ENCODE measurements around the gene EHMT1. TPM values are rescaled to one million over a fixed set of nuclear protein-coding genes. Genes with fewer than 3 reads are reported as not detected.
"Not testable (repeated sequence)": the region's sequence is repeated elsewhere in the genome, so short reads cannot be mapped to it uniquely, and the experiment has no call there.

The EHMT1 gene
- total RNA-seq, 1 donor = 43.6 TPM

GRCh38 chr9:137880976-137881530 is 262.2 kb downstream of the EHMT1 start:
- no peak for DNase-seq (ENCODE audit: low read depth)
- no peak for TF ChIP-seq CTCF (IDR thresholded peaks at IDR 0.05; ENCODE audit: insufficient read depth, low read depth, low read length)

GRCh38 chr9:137881591-137882505 is 263.0 kb downstream of the EHMT1 start:
- TF ChIP-seq CTCF (IDR thresholded peaks at IDR 0.05; ENCODE audit: insufficient read depth, low read depth, low read length) = no peak
- H3K4me3 ChIP-seq (ENCODE audit: low read depth, low read length) = no peak overlapping the region
- DNase-seq (ENCODE audit: low read depth) = no peak

More at GRCh38 chr9:137880976-137881530, 262.2 kb downstream of the EHMT1 start:
- no peak overlapping the region for H3K4me3 ChIP-seq (ENCODE audit: low read depth, low read length)

GRCh38 chr9:137882506-137882821 is 263.7 kb downstream of the EHMT1 start:
- H3K4me3 ChIP-seq (ENCODE audit: low read depth, low read length) = no peak overlapping the region
- no peak for TF ChIP-seq CTCF (IDR thresholded peaks at IDR 0.05; ENCODE audit: insufficient read depth, low read depth, low read length)
- DNase-seq (ENCODE audit: low read depth) = no peak

- not testable (repeated sequence) for DNase-seq (ENCODE audit: low read depth); H3K4me3 ChIP-seq (ENCODE audit: low read depth, low read length)
These were observed 265.2 kb downstream of the EHMT1 start for GRCh38 chr9:137883977-137884376.

GRCh38 chr9:137884547-137884946 is 265.7 kb downstream of the EHMT1 start:
- not testable (repeated sequence) for DNase-seq (ENCODE audit: low read depth); H3K4me3 ChIP-seq (ENCODE audit: low read depth, low read length)

GRCh38 chr9:137885121-137885520 is 266.3 kb downstream of the EHMT1 start:
- not testable (repeated sequence) for DNase-seq (ENCODE audit: low read depth)

More at GRCh38 chr9:137885121-137885520, 266.3 kb downstream of the EHMT1 start:
- H3K4me3 ChIP-seq (ENCODE audit: low read depth, low read length) = not testable (repeated sequence)

Small RNA genes within 50 kb of the gene (small RNA-seq; reads per million reads assigned to genes)
- gene MIR602 = not detected
- not detected for gene RF00017

Other genes with a start within 250 kb of the EHMT1 start
- gene EXD3, start 195.8 kb upstream of the EHMT1 start, total RNA-seq = 7.3 and 8.1 TPM in 2 replicates
- 0.32 TPM in 1 of 2 replicates, not detected in the other for gene NOXA1, start 195.6 kb upstream of the EHMT1 start, total RNA-seq
- gene ENTPD8, start 177.6 kb upstream of the EHMT1 start, total RNA-seq = under 0.01 TPM in 1 of 2 replicates, not detected in the other
- gene NSMF, start 159.7 kb upstream of the EHMT1 start, total RNA-seq = 22.0 and 22.9 TPM in 2 replicates
- gene PNPLA7, start 68.6 kb upstream of the EHMT1 start, total RNA-seq = 0.64 and 1.3 TPM in 2 replicates
- gene MRPL41, start 67.1 kb upstream of the EHMT1 start, total RNA-seq = 41.5 and 58.0 TPM in 2 replicates
- gene DPH7, start 40.1 kb upstream of the EHMT1 start, total RNA-seq = 22.0 and 22.5 TPM in 2 replicates
- gene ZMYND19, start 28.5 kb upstream of the EHMT1 start, total RNA-seq = 18.0 and 18.6 TPM in 2 replicates
- 12.5 and 15.1 TPM in 2 replicates for gene ARRDC1, start 13.3 kb upstream of the EHMT1 start, total RNA-seq